NT2/D1 (cell line): ENCODE data around the gene TXN.

ENCODE experiments used
- SUZ12 ChIP-seq: IDR thresholded peaks from 2 replicates; pipeline ENCODE4 v1.6.1; 2011; ENCODE audit not compliant: insufficient read length, insufficient read depth; ENCODE audit errors: extremely low read depth
- YY1 ChIP-seq: IDR thresholded peaks from 2 replicates; pipeline ENCODE4 v1.6.1; 2011; ENCODE audit not compliant: insufficient read length, insufficient read depth
- ZNF274 ChIP-seq: IDR thresholded peaks from 2 replicates; pipeline ENCODE4 v1.6.1; 2011; ENCODE audit warnings: mild to moderate bottlenecking, low read depth, low read length

GRCh38 chr9:110246214-110246613, 10.1 kb downstream of the TXN start:
- no peak for TF ChIP-seq ZNF274
- no peak for TF ChIP-seq YY1
- no peak for TF ChIP-seq SUZ12
